HCT116 (cell line): ENCODE data around the gene ANXA6. TPM values are rescaled to one million over a fixed set of nuclear protein-coding genes. Genes with fewer than 3 reads are reported as not detected.

Experiments
- ATAC-seq: fragments of 200-7000 bp; cut with Tn5 transposase; 2 replicates; pipeline ENCODE4 v1.9.1; 2020; ENCODE audit warnings: mild to moderate bottlenecking, moderate library complexity
- BruUV-seq: library from RNA; stranded (reverse); fragments of 400-500 nt; replicated peaks from 2 replicates; lab custom pipeline; 2021; lab: Mats Ljungman, UMichigan
- CTCF ChIA-PET: fragments of 300-600 bp; sonication (Branson Sonifier 250); formaldehyde crosslinking; loops from one replicate; lab custom pipeline; 2021; ENCODE audit warnings: antibody characterized with exemption; lab: Charles Lee
- POLR2A ChIA-PET: fragments of 300-600, 350-600 bp; sonication (Branson Sonifier 250); formaldehyde crosslinking; loops from one replicate; lab custom pipeline; 2021; ENCODE audit warnings: antibody characterized with exemption; lab: Charles Lee
- RAD21 ChIA-PET, 2 experiments: fragments of 300-600 bp; sonication (Branson Sonifier 250); formaldehyde crosslinking; loops; one replicate each; lab custom pipeline; 2023; ENCODE audit warnings: low total read pairs in 2 of 2; ENCODE audit not compliant: uncharacterized antibody in 2 of 2, unreplicated experiment in 2 of 2, low non-redundant PET in 1 of 2; lab: Charles Lee
- DNase-seq: peaks from one replicate; pipeline ENCODE4 v3.0.0-alpha.2; 2010; ENCODE audit warnings: low read depth, low spot score
- H2AFZ ChIP-seq: fragments of 200-600 bp; shearing (Covaris generic), sonication (generic); 2 replicates; pipeline ENCODE4 v1.6.1; 2017; ENCODE audit warnings: low read depth, mixed run types, mixed read lengths, antibody characterized with exemption, low read length; ENCODE audit not compliant: poor library complexity, severe bottlenecking
- H3K27ac ChIP-seq: 2 replicates; pipeline ENCODE4 v1.5.1; 2012; ENCODE audit warnings: low read depth, low read length
- H3K27me3 ChIP-seq: fragments of 200-600 bp; sonication (generic); 2 replicates; pipeline ENCODE4 v1.6.1; 2016; ENCODE audit warnings: mixed run types, low read length, mixed read lengths; ENCODE audit not compliant: insufficient read depth
- H3K36me3 ChIP-seq, 2 experiments: fragments of 200-500 bp in 1 of 2; fragments of 200-600 bp in 1 of 2; sonication (Bioruptor generic) in 1 of 2; sonication (generic) in 1 of 2; 2 replicates each; pipeline versions ENCODE4 v1.5.1 to v1.6.1; 2014 to 2016; ENCODE audit warnings: low read length in 2 of 2, inconsistent platforms in 1 of 2, mixed read lengths in 1 of 2, mixed run types in 1 of 2; ENCODE audit not compliant: insufficient read depth in 2 of 2, control insufficient read depth in 1 of 2
- H3K4me1 ChIP-seq, 2 experiments: fragments of 200-600 bp in 1 of 2; sonication (generic) in 1 of 2; 2 replicates each; pipeline versions ENCODE4 v1.5.1 to v1.6.1; 2012 to 2017; ENCODE audit warnings: low read length in 2 of 2, inconsistent platforms in 1 of 2, mild to moderate bottlenecking in 1 of 2, mixed read lengths in 1 of 2, mixed run types in 1 of 2, moderate library complexity in 1 of 2; ENCODE audit not compliant: insufficient read depth in 2 of 2, control insufficient read depth in 1 of 2
- H3K4me2 ChIP-seq: fragments of 200-600 bp; sonication (generic); 2 replicates; pipeline ENCODE4 v1.6.1; 2017; ENCODE audit warnings: mixed run types, low read length, mixed read lengths
- H3K4me3 ChIP-seq, 2 experiments: fragments of 200-600 bp in 1 of 2; sonication (generic) in 1 of 2; replicated peaks in 1 of 2; 2 replicates each; pipeline ENCODE4 v1.5.1; 2011 to 2016; ENCODE audit warnings: low read length in 2 of 2, control low read depth in 1 of 2, low read depth in 1 of 2, mild to moderate bottlenecking in 1 of 2, mixed read lengths in 1 of 2, mixed run types in 1 of 2
- H3K79me2 ChIP-seq: fragments of 200-600 bp; sonication (generic); 2 replicates; pipeline ENCODE4 v1.6.1; 2017; ENCODE audit warnings: mild to moderate bottlenecking, mixed run types, low read length, moderate library complexity, mixed read lengths; ENCODE audit not compliant: insufficient read depth
- H3K9ac ChIP-seq: fragments of 200-600 bp; sonication (generic); 2 replicates; pipeline ENCODE4 v1.6.1; 2016; ENCODE audit warnings: low read length, mixed read lengths
- H3K9me2 ChIP-seq: fragments of 200-600 bp; sonication (generic), shearing (Covaris generic); 2 replicates; pipeline ENCODE4 v1.6.1; 2017; ENCODE audit warnings: mixed run types, mild to moderate bottlenecking, moderate library complexity; ENCODE audit not compliant: insufficient read depth
- H3K9me3 ChIP-seq, 2 experiments: fragments of 200-500 bp in 1 of 2; fragments of 200-600 bp in 1 of 2; sonication (Bioruptor generic) in 1 of 2; sonication (generic) in 1 of 2; 2 replicates each; pipeline ENCODE4 v1.6.1; 2014 to 2017; ENCODE audit warnings: low read length in 2 of 2, mixed read lengths in 2 of 2, inconsistent platforms in 1 of 2, low read depth in 1 of 2, mild to moderate bottlenecking in 1 of 2, mixed run types in 1 of 2, moderate library complexity in 1 of 2; ENCODE audit not compliant: control insufficient read depth in 1 of 2, insufficient read depth in 1 of 2
- H4K20me1 ChIP-seq: fragments of 200-600 bp; sonication (generic), shearing (Covaris generic); 2 replicates; pipeline ENCODE4 v1.6.1; 2017; ENCODE audit warnings: mixed run types, mild to moderate bottlenecking, moderate library complexity; ENCODE audit not compliant: insufficient read depth
- ATF3 ChIP-seq: IDR thresholded peaks from 2 replicates; pipeline ENCODE4 v1.6.1; 2012
- CEBPB ChIP-seq: IDR thresholded peaks from 2 replicates; pipeline ENCODE4 v1.6.1; 2012; ENCODE audit warnings: low read depth
- CTCF ChIP-seq, 3 experiments: fragments of 200-600 bp in 1 of 3; sonication (generic) in 1 of 3; IDR thresholded peaks in 2 of 3; conservative IDR thresholded peaks in 1 of 3; 2 replicates each; pipeline ENCODE4 v1.5.1; 2012 to 2017; ENCODE audit warnings: low read depth in 2 of 3, low read length in 2 of 3, antibody characterized with exemption in 1 of 3, borderline replicate concordance in 1 of 3, control low read depth in 1 of 3, mild to moderate bottlenecking in 1 of 3, mixed read lengths in 1 of 3, mixed run types in 1 of 3, moderate library complexity in 1 of 3; ENCODE audit not compliant: insufficient read depth in 1 of 3
- EZH2phosphoT487 ChIP-seq: fragments of 200-600 bp; IDR thresholded peaks from 2 replicates; pipeline ENCODE4 v1.6.1; 2018; ENCODE audit warnings: antibody characterized with exemption, borderline replicate concordance
- JUND ChIP-seq: IDR thresholded peaks from 2 replicates; pipeline ENCODE4 v1.6.1; 2012
- MAX ChIP-seq: IDR thresholded peaks from 2 replicates; pipeline ENCODE4 v1.6.1; 2012
- POLR2A ChIP-seq: IDR thresholded peaks from 2 replicates; pipeline ENCODE4 v1.7.0; 2011; ENCODE audit warnings: borderline replicate concordance; ENCODE audit not compliant: insufficient read depth, insufficient read length; ENCODE audit errors: extremely low read depth
- RAD21 ChIP-seq: IDR thresholded peaks from 2 replicates; pipeline ENCODE4 v1.6.1; 2012; ENCODE audit warnings: low read depth, mild to moderate bottlenecking
- SP1 ChIP-seq: IDR thresholded peaks from 2 replicates; pipeline ENCODE4 v1.6.1; 2012; ENCODE audit warnings: low read depth
- SRF ChIP-seq: IDR thresholded peaks from 2 replicates; pipeline ENCODE4 v1.6.1; 2012; ENCODE audit warnings: low read depth
- intact Hi-C: fragments of 100-400 bp; cut with micrococcal nuclease; formaldehyde crosslinking; loops from 2 replicates; pipeline ENCODE4 v1.10.0; 2022
- total RNA-seq: library from RNA; stranded (reverse); gene quantifications from one replicate; pipeline ENCODE4 v1.2.1, GENCODE V29; 2021; ENCODE audit not compliant: unreplicated experiment

The ANXA6 gene
- total RNA-seq, 1 experiment from 2014 or later, result 71.9 TPM

- Histone ChIP-seq H3K9me3 (no peaks in the 10 kb centered on the region), H3K27me3 (no peaks in the 10 kb centered on the region), H3K9me2 (no peaks in the 10 kb centered on the region)
- no peak for DNase-seq
- intact Hi-C loops, result no loop called here
- no peak for TF ChIP-seq ATF3
- no peak for TF ChIP-seq CTCF (IDR thresholded peaks at IDR 0.05 in 2 of 3, conservative IDR thresholded peaks at IDR 0.05 in 1 of 3; ENCODE audit: borderline replicate concordance in 1 of 3, insufficient read depth in 1 of 3, low read depth in 2 of 3, low read length in 2 of 3)
- no peak for TF ChIP-seq EZH2phosphoT487
- TF ChIP-seq MAX, result no peak
- TF ChIP-seq POLR2A, result no peak
- TF ChIP-seq RAD21, result no peak
- TF ChIP-seq SRF, result no peak
- no peak for TF ChIP-seq SP1
- TF ChIP-seq JUND, result no peak
- no peak for TF ChIP-seq CEBPB
- TF ChIP-seq, all 23 proteins: peak for 0
- H3K36me3 ChIP-seq, result no peaks in the 10 kb centered on the region
- no peaks in the 10 kb centered on the region for H3K4me1 ChIP-seq
- H3K4me2 ChIP-seq, result no peak overlapping the region
- no peak overlapping the region for H3K27ac ChIP-seq
- ChIA-PET RAD21 (interaction anchor here in 1 of 2 experiments (0.6 kb wide), 1 partner anchor 39 kb away, joined by 3 read pairs; no protein-coding TSS in a partner anchor), POLR2A (interaction anchor here (1.4 kb wide), 1 partner anchor 24 kb away, joined by 4 read pairs; the partner anchor contains the start of gene ANXA6), CTCF (no interaction called here)
- no peaks in the 10 kb centered on the region for H3K79me2 ChIP-seq
- H3K4me3 ChIP-seq, result no peak overlapping the region
- H4K20me1 ChIP-seq, result no peaks in the 10 kb centered on the region
- no peak overlapping the region for H2AFZ ChIP-seq
- no peak for ATAC-seq
- BruUV-seq, result no TSS peak
- no peak overlapping the region for H3K9ac ChIP-seq
Observed at GRCh38 chr5:151181818-151182523, 24.4 kb upstream of the ANXA6 start.
